A549 (cell line): ENCODE results near the gene ATP5PB. TPM values are rescaled to one million over a fixed set of nuclear protein-coding genes. Genes with fewer than 3 reads are reported as not detected.

Experiments used
- ATAC-seq, 2 experiments: fragments of 200-7000 bp in 1 of 2; fragments of >200 bp in 1 of 2; cut with Nextera tagmentation in 1 of 2; cut with Tn5 transposase in 1 of 2; 3 replicates each; pipeline versions ENCODE4 v1.8.0 to v1.9.1; 2018 to 2020; ENCODE audit warnings: mild to moderate bottlenecking in 1 of 2, moderate library complexity in 1 of 2
- CTCF ChIA-PET: fragments of 300-600 bp; sonication (Branson Sonifier 250); formaldehyde crosslinking; extraction: SDS; loops from one replicate; lab custom pipeline; 2021; ENCODE audit warnings: antibody characterized with exemption, inconsistent platforms; lab: Yijun Ruan, JAX
- POLR2A ChIA-PET: fragments of 350-600 bp; formaldehyde crosslinking; extraction: SDS; loops from one replicate; lab custom pipeline; 2021; ENCODE audit warnings: antibody characterized with exemption, inconsistent platforms; lab: Yijun Ruan, JAX
- DNase-seq, 2 experiments: peaks; one replicate each; pipeline versions ENCODE4 v3.0.0 to v3.0.0-alpha.2; 2011 to 2016; ENCODE audit warnings: low read depth in 1 of 2, low spot score in 1 of 2
- FAIRE-seq: peaks from 2 replicates; lab custom pipeline; 2011; peaks lifted over from hg19 to GRCh38; lab: Jason Lieb, UNC
- H3K27ac ChIP-seq, 2 experiments: fragments of >200 bp; sonication (Bioruptor Twin); formaldehyde crosslinking; 3 replicates each; pipeline ENCODE4 v1.5.1; 2016 to 2017
- H3K4me1 ChIP-seq: fragments of >200 bp; sonication (Bioruptor Twin); formaldehyde crosslinking; 3 replicates; pipeline ENCODE4 v1.6.1; 2016
- H3K4me2 ChIP-seq: fragments of >200 bp; sonication (Bioruptor Twin); formaldehyde crosslinking; 3 replicates; pipeline ENCODE4 v1.6.1; 2016
- H3K4me3 ChIP-seq: fragments of >200 bp; sonication (Bioruptor Twin); formaldehyde crosslinking; 3 replicates; pipeline ENCODE4 v1.5.1; 2016
- H3K9me3 ChIP-seq: fragments of >200 bp; sonication (Bioruptor Twin); formaldehyde crosslinking; 3 replicates; pipeline ENCODE4 v1.6.1; 2016
- BCL3 ChIP-seq: fragments of >200 bp; sonication (Bioruptor Twin); formaldehyde crosslinking; IDR thresholded peaks from 3 replicates; pipeline ENCODE4 v1.6.1; 2016
- BHLHE40 ChIP-seq: IDR thresholded peaks from 2 replicates; pipeline ENCODE4 v1.6.1; 2012; ENCODE audit warnings: low read depth, low read length, inconsistent platforms
- CBX8 ChIP-seq: fragments of 200-600 bp; sonication (generic); IDR thresholded peaks from 2 replicates; pipeline ENCODE4 v1.6.1; 2016
- EHMT2 ChIP-seq: fragments of 200-600 bp; sonication (generic); IDR thresholded peaks from 2 replicates; pipeline ENCODE4 v1.6.1; 2016; ENCODE audit warnings: antibody characterized with exemption, low read depth, mild to moderate bottlenecking, moderate library complexity
- ESRRA ChIP-seq: fragments of 150-350 bp; IDR thresholded peaks from 2 replicates; pipeline ENCODE4 v1.6.1; 2014; ENCODE audit warnings: mild to moderate bottlenecking, low read length, borderline replicate concordance
- FOSB ChIP-seq: fragments of 250-450 bp; sonication (Bioruptor Pico); IDR thresholded peaks from 2 replicates; pipeline ENCODE4 v1.5.0; 2020; ENCODE audit warnings: mild to moderate bottlenecking, moderate library complexity
- HDAC2 ChIP-seq: fragments of 200-600 bp; sonication (generic); IDR thresholded peaks from 2 replicates; pipeline ENCODE4 v1.6.1; 2016
- HMGXB4 ChIP-seq: fragments of 250-450 bp; sonication (Bioruptor Pico); IDR thresholded peaks from 2 replicates; pipeline ENCODE4 v1.5.0; 2021; ENCODE audit warnings: mild to moderate bottlenecking, moderate library complexity, borderline replicate concordance
- HOXB5 ChIP-seq: fragments of 250-450 bp; sonication (Bioruptor Pico); IDR thresholded peaks from 2 replicates; pipeline ENCODE4 v1.5.0; 2020; ENCODE audit warnings: mild to moderate bottlenecking, moderate library complexity
- JUN ChIP-seq, 2 experiments: fragments of >200 bp; sonication (Bioruptor Twin); formaldehyde crosslinking; IDR thresholded peaks; 2 replicates in 1 of 2; 3 replicates in 1 of 2; pipeline ENCODE4 v1.6.1; 2016 to 2017
- KDM1A ChIP-seq: fragments of 200-600 bp; sonication (generic); IDR thresholded peaks from 2 replicates; pipeline ENCODE4 v1.6.1; 2016; ENCODE audit warnings: low read depth, mild to moderate bottlenecking
- KDM5A ChIP-seq: fragments of 200-600 bp; sonication (generic); IDR thresholded peaks from 2 replicates; pipeline ENCODE4 v1.6.1; 2016; ENCODE audit warnings: antibody characterized with exemption, mild to moderate bottlenecking
- MYC ChIP-seq: IDR thresholded peaks from 2 replicates; pipeline ENCODE4 v1.6.1; 2012; ENCODE audit warnings: mild to moderate bottlenecking, inconsistent platforms, low read length, improper control_type of control experiment, borderline replicate concordance
- POLR2AphosphoS2 ChIP-seq: conservative IDR thresholded peaks from 2 replicates; pipeline ENCODE4 v1.6.1; 2012; ENCODE audit warnings: low read length, improper control_type of control experiment, inconsistent platforms
- SREBF2 ChIP-seq: fragments of 450-650 bp; IDR thresholded peaks from 2 replicates; pipeline ENCODE4 v1.6.1; 2014; ENCODE audit warnings: mild to moderate bottlenecking, moderate library complexity
- TFCP2L1 ChIP-seq: fragments of 250-450 bp; sonication (Bioruptor Pico); IDR thresholded peaks from 2 replicates; pipeline ENCODE4 v1.5.0; 2021; ENCODE audit warnings: mild to moderate bottlenecking
- ZSCAN20 ChIP-seq: fragments of 250-450 bp; sonication (Bioruptor Pico); IDR thresholded peaks from 2 replicates; pipeline ENCODE4 v1.8.0; 2022; ENCODE audit warnings: mild to moderate bottlenecking, moderate library complexity
- WGBS: methylation state at CpG from one replicate; pipeline ENCODE4 v1.1.6; 2017; ENCODE audit errors: missing lambda C conversion rate; 5-methylcytosine and 5-hydroxymethylcytosine counted together
- polyA plus RNA-seq, 4 experiments: library from polyadenylated mRNA; depleted of rRNA in 3 of 4; stranded (reverse); fragments of >200 nt; fragmentation: RNase III in 1 of 4; extraction: RNeasy Plus Mini Kit Qiagen cat#74134 plus additional on column Dnase treatment in 1 of 4; gene quantifications; 2 replicates in 3 of 4; 3 replicates in 1 of 4; pipeline ENCODE4 v1.2.3, GENCODE V29; 2011 to 2017
- TF ChIP-seq, protein P1 (sequence below): fragments of >200 bp; sonication (Bioruptor Twin); formaldehyde crosslinking; IDR thresholded peaks from 2 replicates; pipeline ENCODE4 v1.6.1; 2016
- TF ChIP-seq, protein P2 (sequence below): IDR thresholded peaks from 2 replicates; pipeline ENCODE4 v1.6.1; 2012
- TF ChIP-seq, protein P3 (sequence below): IDR thresholded peaks from 2 replicates; pipeline ENCODE4 v1.6.1; 2012

ATP5PB gene
- polyA plus RNA-seq, 2 of the 4 experiments (the other 2 are of a cell fraction): 275 to 300 TPM

DNA sequence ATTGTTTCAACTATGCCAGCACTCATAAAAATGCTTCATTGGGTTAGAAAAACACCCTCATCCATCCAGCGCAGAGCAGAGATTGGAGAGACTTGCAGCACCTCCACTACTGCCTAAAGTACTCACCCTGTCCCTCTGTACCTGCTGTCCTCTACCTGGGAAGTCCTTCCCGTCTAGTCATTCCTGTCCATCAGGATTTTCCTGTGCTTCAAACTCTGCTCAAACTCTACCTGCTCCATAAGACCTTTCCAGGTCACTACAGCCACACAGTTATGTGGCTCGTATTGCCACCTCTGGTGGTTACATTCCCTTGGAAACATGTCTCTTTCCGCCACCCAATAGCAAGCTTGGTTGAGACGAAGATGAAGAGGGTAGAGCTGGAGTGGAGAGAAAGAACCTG, 28.9 kb upstream of the ATP5PB start:
- DNase-seq (no peak), FAIRE-seq (no peak), ATAC-seq (no peak)
- ChIA-PET POLR2A (no interaction called here), CTCF (interaction anchor here (0.9 to 1.2 kb wide), 2 partner anchors 19 to 20 kb away, joined by 4 read pairs; no protein-coding TSS in a partner anchor)
- H3K4me3 ChIP-seq: no peak overlapping the region
- TF ChIP-seq, protein P1, sequence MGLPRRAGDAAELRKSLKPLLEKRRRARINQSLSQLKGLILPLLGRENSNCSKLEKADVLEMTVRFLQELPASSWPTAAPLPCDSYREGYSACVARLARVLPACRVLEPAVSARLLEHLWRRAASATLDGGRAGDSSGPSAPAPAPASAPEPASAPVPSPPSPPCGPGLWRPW: no peak
- TF ChIP-seq BHLHE40 (no peak), CBX8 (no peak), JUN (IDR thresholded peaks at IDR 0.05) (no peak), MYC (no peak), HMGXB4 (CRISPR knock-in tag) (no peak), EHMT2 (no peak), FOSB (CRISPR knock-in tag) (no peak), SREBF2 (no peak), KDM5A (no peak), POLR2AphosphoS2 (no peak)
- TF ChIP-seq, protein P2, sequence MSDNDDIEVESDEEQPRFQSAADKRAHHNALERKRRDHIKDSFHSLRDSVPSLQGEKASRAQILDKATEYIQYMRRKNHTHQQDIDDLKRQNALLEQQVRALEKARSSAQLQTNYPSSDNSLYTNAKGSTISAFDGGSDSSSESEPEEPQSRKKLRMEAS: no peak
- TF ChIP-seq, all 56 proteins: peak for 0
- H3K27ac ChIP-seq: no peak overlapping the region
- H3K9me3 ChIP-seq: no peaks in the 10 kb centered on the region
- H3K4me2 ChIP-seq: no peak overlapping the region
- peaks cover 19% of the 10 kb centered on the region; the same call in 2 of the 3 replicates for H3K4me1 ChIP-seq
- 71% methylated on average over 5 of the region's 5 CpGs for WGBS

GRCh38 chr1:111422546-111423391, 26.5 kb upstream of the ATP5PB start:
- FAIRE-seq: no peak
- ChIA-PET CTCF (interaction anchor here (1.3 kb wide), 1 partner anchor 200 kb away, joined by 7 read pairs; no protein-coding TSS in a partner anchor), POLR2A (no interaction called here)
- Histone ChIP-seq H3K4me2 (peak overlapping the region; percentile 45; the same call in 2 of the 3 replicates), H3K4me1 (peaks cover 15% of the 10 kb centered on the region; the same call in 2 of the 3 replicates), H3K9me3 (no peaks in the 10 kb centered on the region), H3K27ac (no peak overlapping the region), H3K4me3 (no peak overlapping the region)
- WGBS: 40% methylated on average over 12 of the region's 13 CpGs
- TF ChIP-seq ESRRA (no peak), HOXB5 (no peak), HDAC2 (no peak), ZSCAN20 (CRISPR knock-in tag) (no peak), KDM1A (no peak), BHLHE40 (no peak), BCL3 (no peak), SREBF2 (no peak), TFCP2L1 (CRISPR knock-in tag) (no peak), MYC (no peak)
- TF ChIP-seq, protein P3, sequence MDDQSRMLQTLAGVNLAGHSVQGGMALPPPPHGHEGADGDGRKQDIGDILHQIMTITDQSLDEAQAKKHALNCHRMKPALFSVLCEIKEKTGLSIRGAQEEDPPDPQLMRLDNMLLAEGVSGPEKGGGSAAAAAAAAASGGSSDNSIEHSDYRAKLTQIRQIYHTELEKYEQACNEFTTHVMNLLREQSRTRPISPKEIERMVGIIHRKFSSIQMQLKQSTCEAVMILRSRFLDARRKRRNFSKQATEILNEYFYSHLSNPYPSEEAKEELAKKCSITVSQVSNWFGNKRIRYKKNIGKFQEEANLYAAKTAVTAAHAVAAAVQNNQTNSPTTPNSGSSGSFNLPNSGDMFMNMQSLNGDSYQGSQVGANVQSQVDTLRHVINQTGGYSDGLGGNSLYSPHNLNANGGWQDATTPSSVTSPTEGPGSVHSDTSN: no peak
- peak; percentile 56 to 73; a peak in 4 of 6 replicates for ATAC-seq
- peak in 1 of 2 experiments; percentile 24 for DNase-seq
